ENCODE measurements around the gene NBPF3. TPM values are rescaled to one million over a fixed set of nuclear protein-coding genes. Genes with fewer than 3 reads are reported as not detected.

The NBPF3 gene
- total RNA-seq, 1 donor from 2014 or later: 22.0 TPM

GRCh38 chr1:21526441-21526840, 86.5 kb downstream of the NBPF3 start:
- no peaks in the 10 kb centered on the region for H3K36me3 ChIP-seq
- H3K4me1 Mint-ChIP-seq: peaks cover 35% of the 10 kb centered on the region
- peaks cover 21% of the 10 kb centered on the region for H3K4me1 ChIP-seq
- no peak overlapping the region for H3K4me3 ChIP-seq
- H3K9ac ChIP-seq: no peak overlapping the region
- TF ChIP-seq EZH2phosphoT487 (IDR thresholded peaks at IDR 0.05) (no peak), EZH2 (IDR thresholded peaks at IDR 0.05) (no peak), CTCF (IDR thresholded peaks at IDR 0.05) (no peak)
- no peak overlapping the region for H2AFZ ChIP-seq (replicated peaks)
- peaks cover 25% of the 10 kb centered on the region for H3F3A ChIP-seq (ENCODE audit: low read depth)
- no peak overlapping the region for H3K4me3 Mint-ChIP-seq
- H3K27me3 Mint-ChIP-seq (ENCODE audit: insufficient read depth, low read depth): no peaks in the 10 kb centered on the region
- no peak overlapping the region for H3K27ac ChIP-seq
- H4K20me1 ChIP-seq (ENCODE audit: low read depth): peaks cover 69% of the 10 kb centered on the region
- H3K27me3 ChIP-seq: no peaks in the 10 kb centered on the region
- no peaks in the 10 kb centered on the region for H3K9me3 ChIP-seq (ENCODE audit: low read depth)
- H3K79me2 ChIP-seq (ENCODE audit: low read depth): peaks cover 94% of the 10 kb centered on the region
- no peak overlapping the region for H3K4me2 ChIP-seq
- no peaks in the 10 kb centered on the region for H3K9me3 Mint-ChIP-seq
- H3K36me3 Mint-ChIP-seq: no peaks in the 10 kb centered on the region
- H3K27ac Mint-ChIP-seq: no peak overlapping the region
- DNase-seq (ENCODE audit: low spot score): no peak

- Mint-ChIP-seq H3K4me3 (peak overlapping the region; percentile 49), H3K9me3 (no peaks in the 10 kb centered on the region)
Observed at GRCh38 chr1:21530368-21531016, 90.6 kb downstream of the NBPF3 start.

GRCh38 chr1:21531241-21531640, 91.3 kb downstream of the NBPF3 start:
- no peaks in the 10 kb centered on the region for H3K36me3 ChIP-seq
- H3F3A ChIP-seq (ENCODE audit: low read depth): peaks cover 20% of the 10 kb centered on the region
- H2AFZ ChIP-seq (replicated peaks): no peak overlapping the region
- H3K4me3 ChIP-seq: no peak overlapping the region
- H3K9me3 ChIP-seq (ENCODE audit: low read depth): no peaks in the 10 kb centered on the region
- H3K27ac ChIP-seq: no peak overlapping the region
- no peak for DNase-seq (ENCODE audit: low spot score)
- Mint-ChIP-seq H3K27me3 (ENCODE audit: insufficient read depth, low read depth) (peaks cover 3% of the 10 kb centered on the region), H3K36me3 (no peaks in the 10 kb centered on the region), H3K4me1 (peaks cover 39% of the 10 kb centered on the region), H3K4me3 (no peak overlapping the region), H3K9me3 (no peaks in the 10 kb centered on the region), H3K27ac (peak overlapping the region; percentile 53)
- H3K4me2 ChIP-seq: no peak overlapping the region
- H3K9ac ChIP-seq: no peak overlapping the region
- TF ChIP-seq CTCF (IDR thresholded peaks at IDR 0.05) (no peak), EZH2phosphoT487 (IDR thresholded peaks at IDR 0.05) (no peak), EZH2 (IDR thresholded peaks at IDR 0.05) (no peak)
- H3K79me2 ChIP-seq (ENCODE audit: low read depth): peaks cover 87% of the 10 kb centered on the region
- peaks cover 78% of the 10 kb centered on the region for H4K20me1 ChIP-seq (ENCODE audit: low read depth)
- H3K4me1 ChIP-seq: peaks cover 24% of the 10 kb centered on the region
- no peaks in the 10 kb centered on the region for H3K27me3 ChIP-seq

More at GRCh38 chr1:21530368-21531016, 90.6 kb downstream of the NBPF3 start:
- H3K27ac Mint-ChIP-seq: peak overlapping the region; percentile 86
- H3K36me3 Mint-ChIP-seq: no peaks in the 10 kb centered on the region
- no peak overlapping the region for H3K27ac ChIP-seq
- H3K9me3 ChIP-seq (ENCODE audit: low read depth): no peaks in the 10 kb centered on the region
- peaks cover 70% of the 10 kb centered on the region for H4K20me1 ChIP-seq (ENCODE audit: low read depth)
- H3K27me3 Mint-ChIP-seq (ENCODE audit: insufficient read depth, low read depth): peaks cover 3% of the 10 kb centered on the region
- H3K4me2 ChIP-seq: peak overlapping the region; percentile 15
- no peaks in the 10 kb centered on the region for H3K27me3 ChIP-seq
- no peaks in the 10 kb centered on the region for H3K36me3 ChIP-seq
- peaks cover 85% of the 10 kb centered on the region for H3K79me2 ChIP-seq (ENCODE audit: low read depth)
- peak; percentile 44 for DNase-seq (ENCODE audit: low spot score)
- H3K4me3 ChIP-seq: no peak overlapping the region
- TF ChIP-seq EZH2phosphoT487 (IDR thresholded peaks at IDR 0.05) (no peak), EZH2 (IDR thresholded peaks at IDR 0.05) (no peak), CTCF (IDR thresholded peaks at IDR 0.05) (no peak)
- no peak overlapping the region for H2AFZ ChIP-seq (replicated peaks)
- H3F3A ChIP-seq (ENCODE audit: low read depth): peaks cover 20% of the 10 kb centered on the region
- H3K4me1 Mint-ChIP-seq: peaks cover 40% of the 10 kb centered on the region
- no peak overlapping the region for H3K9ac ChIP-seq
- peaks cover 24% of the 10 kb centered on the region for H3K4me1 ChIP-seq

All from neural progenitor cell (in vitro differentiated cells).